ENCODE data around the gene PSMB5.

PSMB5 gene

DNA sequence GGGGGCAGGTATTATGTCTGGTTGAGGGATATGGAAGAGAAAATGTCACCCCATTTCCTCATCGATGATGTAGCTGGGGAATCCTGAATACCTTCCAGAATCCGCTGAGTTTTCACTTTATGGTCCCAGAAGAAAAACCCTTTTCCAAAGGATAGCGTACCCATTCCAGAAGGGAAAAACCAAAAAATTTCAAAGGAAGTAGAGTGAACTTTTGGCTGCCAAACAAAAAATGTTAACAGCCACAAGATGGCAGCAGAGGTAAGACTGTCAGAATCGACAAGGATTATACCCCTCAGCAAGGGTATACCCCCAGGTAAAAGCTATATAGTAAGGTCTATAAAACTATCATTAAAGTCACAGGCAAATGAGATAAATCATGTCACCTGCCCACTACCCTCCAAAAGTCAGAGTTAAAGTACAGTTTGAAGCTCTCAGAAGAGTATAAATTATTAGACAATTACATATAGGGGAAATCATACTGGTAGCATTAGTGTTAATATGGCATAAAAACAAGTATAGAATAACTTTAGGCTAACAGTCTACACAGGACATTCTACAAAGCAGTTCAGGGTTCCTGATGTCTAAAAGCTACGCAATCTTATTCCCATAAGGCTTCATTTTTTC, 42.2 kb upstream of the PSMB5 start:
- no peak overlapping the region for H3K4me3 ChIP-seq (ENCODE audit: low read depth, low read length)
- no peak for DNase-seq (ENCODE audit: low read depth, low spot score)
- CTCF ChIA-PET: interaction anchor here (0.8 to 17.4 kb wide), 31 partner anchors 12 to 892 kb away, joined by 3 to 452 read pairs (median 6); partner anchors contain the start of genes ACIN1, AJUBA, C14orf119 and CDH24
- TF ChIP-seq CTCF (IDR thresholded peaks at IDR 0.05; ENCODE audit: insufficient read depth, low read length, missing control alignments): no peak
- POLR2A ChIA-PET: interaction anchor here (0.6 to 1.1 kb wide), 4 partner anchors 18 to 100 kb away, joined by 3 to 4 read pairs (median 3); partner anchors contain the start of gene ACIN1

GRCh38 chr14:23074906-23075305, 40.2 kb upstream of the PSMB5 start:
- no peak for DNase-seq (ENCODE audit: low read depth, low spot score)
- TF ChIP-seq CTCF (IDR thresholded peaks at IDR 0.05; ENCODE audit: insufficient read depth, low read length, missing control alignments): no peak
- CTCF ChIA-PET: interaction anchor here (1.1 to 17.4 kb wide), 9 partner anchors 14 to 112 kb away, joined by 3 to 452 read pairs (median 70); partner anchors contain the start of genes ACIN1, AJUBA, C14orf119 and CDH24
- no peak overlapping the region for H3K4me3 ChIP-seq (ENCODE audit: low read depth, low read length)
- POLR2A ChIA-PET: no interaction called here

- CTCF ChIA-PET: interaction anchor here (0.7 to 17.4 kb wide), 17 partner anchors 9 to 515 kb away, joined by 3 to 452 read pairs (median 9); partner anchors contain the start of genes ACIN1, AJUBA, C14orf119 and CDH24
- peak overlapping the region; percentile 86 for H3K4me3 ChIP-seq (ENCODE audit: low read depth, low read length)
- POLR2A ChIA-PET: interaction anchor here (0.6 to 2.9 kb wide), 5 partner anchors 8 to 26 kb away, joined by 3 to 29 read pairs (median 7); partner anchors contain the start of genes ACIN1 and C14orf119
- DNase-seq (ENCODE audit: low read depth, low spot score): no peak
- no peak for TF ChIP-seq CTCF (IDR thresholded peaks at IDR 0.05; ENCODE audit: insufficient read depth, low read length, missing control alignments)
Observed at GRCh38 chr14:23071921-23072539, 37.3 kb upstream of the PSMB5 start.

DNA sequence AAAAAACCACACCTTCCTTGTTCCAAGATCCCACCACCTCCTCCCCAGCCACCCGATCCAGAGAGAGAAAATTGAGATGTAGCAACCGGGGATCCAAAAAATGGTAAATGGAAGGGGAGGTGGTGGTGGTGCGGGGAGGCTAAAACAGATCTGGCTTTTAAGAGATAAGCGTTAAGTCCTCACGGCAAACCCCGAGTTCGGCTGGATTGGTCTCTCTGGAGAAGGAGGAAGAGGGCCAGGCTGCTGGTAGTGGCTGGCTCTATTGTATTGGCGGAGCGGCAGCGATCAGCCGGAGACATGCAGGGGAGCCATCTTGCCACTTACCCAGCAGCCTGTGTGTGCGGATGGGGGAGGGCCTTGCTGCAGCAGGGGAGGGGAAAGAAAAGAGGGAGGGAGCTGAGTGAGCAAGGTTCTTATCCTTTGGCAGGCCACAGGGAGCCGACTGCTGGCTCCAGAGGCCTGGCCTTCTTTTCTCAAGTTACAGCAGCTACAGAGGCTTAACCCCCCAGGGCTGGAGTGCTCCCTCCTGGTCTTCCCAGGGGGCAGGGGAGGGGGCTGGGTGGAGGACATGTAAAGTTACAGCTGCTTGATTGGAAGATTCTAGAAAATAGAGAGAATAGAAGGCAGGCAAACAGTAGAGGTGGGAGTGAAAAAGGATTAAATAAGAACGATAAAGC, 36.7 kb upstream of the PSMB5 start:
- DNase-seq (ENCODE audit: low read depth, low spot score): peak; percentile 80
- TF ChIP-seq CTCF (IDR thresholded peaks at IDR 0.05; ENCODE audit: insufficient read depth, low read length, missing control alignments): no peak
- ChIA-PET POLR2A (interaction anchor here (0.6 to 2.9 kb wide), 5 partner anchors 9 to 26 kb away, joined by 3 to 29 read pairs (median 7); partner anchors contain the start of genes ACIN1 and C14orf119), CTCF (interaction anchor here (0.7 to 17.4 kb wide), 17 partner anchors 9 to 515 kb away, joined by 3 to 452 read pairs (median 9); partner anchors contain the start of genes ACIN1, AJUBA, C14orf119 and CDH24)
- H3K4me3 ChIP-seq (ENCODE audit: low read depth, low read length): peak overlapping the region; percentile 86

DNA sequence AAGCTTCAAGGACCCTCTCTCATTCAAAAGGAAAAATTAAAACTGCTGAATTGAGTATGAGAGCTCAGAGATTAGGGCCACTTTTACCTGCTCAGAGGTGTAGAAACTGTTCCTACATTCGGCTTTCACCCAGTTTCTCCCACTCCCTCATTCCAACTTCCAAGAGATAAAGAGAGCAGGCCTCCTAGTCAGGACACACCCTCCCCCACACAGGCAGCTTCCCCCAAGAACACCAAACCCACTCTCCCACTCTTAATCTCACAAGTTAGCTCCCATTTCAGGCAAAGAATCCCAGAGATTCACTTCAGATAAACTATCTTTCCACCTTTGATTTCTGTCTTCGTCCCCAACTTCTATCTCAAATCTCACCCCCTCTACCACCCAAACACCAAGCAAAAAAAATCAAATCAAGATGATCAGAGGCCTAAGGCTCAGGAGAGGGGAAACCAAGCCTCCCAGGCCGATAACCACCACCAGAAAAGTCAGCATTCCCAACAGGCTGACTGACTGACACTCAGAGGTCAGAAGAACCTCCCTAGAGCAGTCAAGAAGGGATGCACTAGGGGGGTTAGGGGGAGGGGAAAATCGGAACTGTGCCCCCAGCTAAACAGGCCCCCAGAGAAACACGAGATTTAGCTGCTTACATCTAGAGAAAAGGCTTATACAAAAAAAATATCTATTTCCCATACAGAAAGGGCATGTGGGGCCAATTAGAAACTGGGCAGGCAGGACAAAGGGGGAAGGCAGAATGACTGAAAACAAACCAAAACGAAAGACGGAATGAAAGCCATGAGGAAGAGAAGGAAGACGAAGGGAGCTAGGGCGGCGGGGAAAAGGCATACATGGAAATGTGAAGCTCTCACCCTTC, 35.8 kb upstream of the PSMB5 start:
- peak overlapping the region; percentile 86 for H3K4me3 ChIP-seq (ENCODE audit: low read depth, low read length)
- ChIA-PET CTCF (interaction anchor here (0.6 to 17.4 kb wide), 21 partner anchors 10 to 514 kb away, joined by 3 to 452 read pairs (median 7); partner anchors contain the start of genes ACIN1, AJUBA, C14orf119 and CDH24), POLR2A (interaction anchor here (1.2 to 2.9 kb wide), 4 partner anchors 9 to 25 kb away, joined by 4 to 29 read pairs (median 8); partner anchors contain the start of genes ACIN1 and C14orf119)
- DNase-seq (ENCODE audit: low read depth, low spot score): no peak
- TF ChIP-seq CTCF (IDR thresholded peaks at IDR 0.05; ENCODE audit: insufficient read depth, low read length, missing control alignments): no peak

All from AG04449 (cell line).